H9 (cell line): ENCODE data around the gene SLC35F2. TPM values are rescaled to one million over a fixed set of nuclear protein-coding genes. Genes with fewer than 3 reads are reported as not detected.

Source experiments
- DNase-seq: peaks from one replicate; pipeline ENCODE4 v3.0.0-alpha.2; 2017
- H2AFZ ChIP-seq: one replicate; pipeline ENCODE4 v1.6.1; 2013; ENCODE audit warnings: mild to moderate bottlenecking, low read length, control low read depth, moderate library complexity
- H2AK5ac ChIP-seq: 2 replicates; pipeline ENCODE4 v1.6.1; 2013; ENCODE audit warnings: low read length, control low read depth, mixed read lengths; ENCODE audit not compliant: insufficient read length
- H2BK120ac ChIP-seq: one replicate; pipeline ENCODE4 v1.6.1; 2013; ENCODE audit warnings: low read depth, mild to moderate bottlenecking, low read length, control low read depth, inconsistent platforms; ENCODE audit not compliant: poor library complexity, severe bottlenecking
- H2BK12ac ChIP-seq: 2 replicates; pipeline ENCODE4 v1.6.1; 2013; ENCODE audit warnings: low read length, control low read depth, mixed read lengths, low read depth; ENCODE audit not compliant: insufficient read length
- H2BK15ac ChIP-seq: 2 replicates; pipeline ENCODE4 v1.6.1; 2013; ENCODE audit warnings: low read depth, low read length, control low read depth
- H2BK20ac ChIP-seq: one replicate; pipeline ENCODE4 v1.6.1; 2013; ENCODE audit warnings: low read depth, mild to moderate bottlenecking, low read length, control low read depth, inconsistent platforms; ENCODE audit not compliant: poor library complexity, severe bottlenecking
- H2BK5ac ChIP-seq: 2 replicates; pipeline ENCODE4 v1.6.1; 2013; ENCODE audit warnings: low read length, control low read depth, mixed read lengths; ENCODE audit not compliant: insufficient read length
- H3K14ac ChIP-seq: 2 replicates; pipeline ENCODE4 v1.6.1; 2013; ENCODE audit warnings: low read length, control low read depth; ENCODE audit not compliant: insufficient read depth
- H3K18ac ChIP-seq: 2 replicates; pipeline ENCODE4 v1.6.1; 2013; ENCODE audit warnings: low read depth, mild to moderate bottlenecking, mixed read lengths, low read length, control low read depth; ENCODE audit not compliant: insufficient read length
- H3K23ac ChIP-seq: 2 replicates; pipeline ENCODE4 v1.6.1; 2013; ENCODE audit warnings: low read length, control low read depth, mixed read lengths, low read depth; ENCODE audit not compliant: insufficient read length
- H3K23me2 ChIP-seq: 2 replicates; pipeline ENCODE4 v1.6.1; 2013; ENCODE audit warnings: low read depth, mild to moderate bottlenecking, mixed read lengths, low read length, control low read depth; ENCODE audit not compliant: insufficient read length, poor library complexity, severe bottlenecking
- H3K27ac ChIP-seq: 2 replicates; pipeline ENCODE4 v1.5.1; 2013; ENCODE audit warnings: low read length, control low read depth, mixed read lengths, low read depth; ENCODE audit not compliant: insufficient read length
- H3K27me3 ChIP-seq: 2 replicates; pipeline ENCODE4 v1.6.1; 2013; ENCODE audit warnings: low read length, control low read depth, inconsistent platforms; ENCODE audit not compliant: insufficient read depth
- H3K4ac ChIP-seq: 2 replicates; pipeline ENCODE4 v1.6.1; 2013; ENCODE audit warnings: low read depth, mild to moderate bottlenecking, control low read depth, inconsistent platforms, low read length, moderate library complexity
- H3K4me1 ChIP-seq: 2 replicates; pipeline ENCODE4 v1.6.1; 2013; ENCODE audit warnings: low read length, control low read depth, inconsistent platforms; ENCODE audit not compliant: insufficient read depth
- H3K4me2 ChIP-seq: 2 replicates; pipeline ENCODE4 v1.6.1; 2013; ENCODE audit warnings: low read length, control low read depth, mixed read lengths; ENCODE audit not compliant: insufficient read length, insufficient read depth
- H3K56ac ChIP-seq: 2 replicates; pipeline ENCODE4 v1.6.1; 2013; ENCODE audit warnings: low read depth, mild to moderate bottlenecking, mixed read lengths, low read length, control low read depth; ENCODE audit not compliant: insufficient read length
- H3K79me1 ChIP-seq: 2 replicates; pipeline ENCODE4 v1.6.1; 2013; ENCODE audit warnings: low read depth, mild to moderate bottlenecking, moderate library complexity, low read length, control low read depth, inconsistent platforms; ENCODE audit not compliant: insufficient read depth, poor library complexity, severe bottlenecking
- H3K79me2 ChIP-seq: 2 replicates; pipeline ENCODE4 v1.6.1; 2013; ENCODE audit warnings: low read length, control low read depth, inconsistent platforms; ENCODE audit not compliant: insufficient read depth
- H3K9ac ChIP-seq: 2 replicates; pipeline ENCODE4 v1.6.1; 2013; ENCODE audit warnings: low read length, control low read depth, mixed read lengths; ENCODE audit not compliant: insufficient read length; ENCODE audit errors: extremely low read depth
- H3K9me3 ChIP-seq: one replicate; pipeline ENCODE4 v1.6.1; 2013; ENCODE audit warnings: low read depth, low read length, inconsistent platforms; ENCODE audit not compliant: control insufficient read depth
- H3T11ph ChIP-seq: one replicate; pipeline ENCODE4 v1.6.1; 2013; ENCODE audit warnings: mild to moderate bottlenecking, low read length, control low read depth, inconsistent platforms
- H4K20me1 ChIP-seq: one replicate; pipeline ENCODE4 v1.6.1; 2013; ENCODE audit not compliant: control insufficient read depth, insufficient read length, insufficient read depth
- H4K5ac ChIP-seq: 2 replicates; pipeline ENCODE4 v1.6.1; 2013; ENCODE audit warnings: low read depth, mild to moderate bottlenecking, mixed read lengths, low read length, control low read depth; ENCODE audit not compliant: insufficient read length
- H4K8ac ChIP-seq: replicated peaks from 2 replicates; pipeline ENCODE4 v1.6.1; 2013; ENCODE audit warnings: low read length, control low read depth, mixed read lengths, low read depth; ENCODE audit not compliant: insufficient read length
- H4K91ac ChIP-seq: 2 replicates; pipeline ENCODE4 v1.6.1; 2013; ENCODE audit warnings: low read depth, mild to moderate bottlenecking, moderate library complexity, mixed read lengths, low read length, control low read depth; ENCODE audit not compliant: insufficient read length
- H3K27ac Mint-ChIP-seq, 3 experiments: 2 replicates in 2 of 3; 3 replicates in 1 of 3; pipeline ENCODE4 v1.8.0; 2020 to 2021; ENCODE audit warnings: mixed read lengths in 3 of 3, mild to moderate bottlenecking in 1 of 3, moderate library complexity in 1 of 3
- H3K27me3 Mint-ChIP-seq: 2 replicates; pipeline ENCODE4 v1.8.0; 2021; ENCODE audit warnings: low read depth, mild to moderate bottlenecking, moderate library complexity, mixed read lengths
- H3K36me3 Mint-ChIP-seq, 3 experiments: 2 replicates in 2 of 3; 3 replicates in 1 of 3; pipeline ENCODE4 v1.8.0; 2020 to 2021; ENCODE audit warnings: low read depth in 3 of 3, mixed read lengths in 3 of 3; ENCODE audit not compliant: insufficient read depth in 1 of 3
- H3K4me1 Mint-ChIP-seq, 2 experiments: 2 replicates each; pipeline ENCODE4 v1.8.0; 2020; ENCODE audit warnings: mixed read lengths in 2 of 2
- H3K4me3 Mint-ChIP-seq, 2 experiments: 2 replicates in 1 of 2; 3 replicates in 1 of 2; pipeline ENCODE4 v1.8.0; 2020 to 2021; ENCODE audit warnings: mild to moderate bottlenecking in 2 of 2, mixed read lengths in 2 of 2, moderate library complexity in 1 of 2
- H3K9me3 Mint-ChIP-seq, 2 experiments: 2 replicates in 1 of 2; 3 replicates in 1 of 2; pipeline ENCODE4 v1.8.0; 2020; ENCODE audit warnings: mild to moderate bottlenecking in 2 of 2, mixed read lengths in 2 of 2, moderate library complexity in 1 of 2
- WGBS: extraction: QIAGEN DNeasy Blood & Tissue Kit; methylation state at CpG from one replicate; pipeline ENCODE4 v1.1.7; 2013; ENCODE audit warnings: missing lambda C conversion rate, low lambda C conversion rate, mixed read lengths; ENCODE audit not compliant: insufficient read length; ENCODE audit errors: extremely low coverage; 5-methylcytosine and 5-hydroxymethylcytosine counted together
- total RNA-seq: library from RNA; stranded (reverse); gene quantifications from 2 replicates; pipeline ENCODE4 v1.2.1, GENCODE V29; 2021
- TF ChIP-seq, protein P1 (sequence below): fragments of 200-600 bp; sonication (generic); conservative IDR thresholded peaks from 3 replicates; pipeline ENCODE4 v1.8.0; 2021; ENCODE audit warnings: antibody characterized with exemption, mild to moderate bottlenecking

SLC35F2 gene
- total RNA-seq, 1 experiment from 2014 or later: 24.0 TPM

DNA sequence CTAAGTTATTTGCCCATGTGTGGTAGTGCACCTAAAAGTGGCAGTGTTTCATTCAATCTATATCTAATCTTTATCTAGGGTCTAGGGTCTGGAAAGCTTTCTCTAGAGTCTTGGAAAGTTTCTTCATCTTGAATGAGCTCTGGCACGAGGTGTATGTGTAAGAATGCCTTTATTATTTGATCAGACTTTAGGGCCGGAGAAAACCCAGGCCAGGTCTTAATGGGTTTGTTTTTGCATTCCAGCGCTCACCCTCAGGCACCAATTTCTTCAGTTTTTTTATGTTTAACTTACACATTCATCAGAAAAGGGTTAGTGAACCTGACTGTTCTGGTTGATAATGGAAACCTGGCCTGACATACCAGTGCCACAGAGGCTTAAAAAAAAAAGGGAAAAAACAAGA, 78.5 kb downstream of the SLC35F2 start:
- Histone ChIP-seq H2BK15ac (no peak overlapping the region), H3K27me3 (no peaks in the 10 kb centered on the region), H4K5ac (no peak overlapping the region), H3K9me3 (no peaks in the 10 kb centered on the region), H3K4ac (no peak overlapping the region), H3K18ac (no peak overlapping the region), H2AK5ac (no peak overlapping the region), H2BK120ac (no peak overlapping the region), H3K4me2 (no peak overlapping the region), H3K79me1 (no peaks in the 10 kb centered on the region), H2BK5ac (no peak overlapping the region), H3K4me1 (no peaks in the 10 kb centered on the region), H3K23me2 (no peaks in the 10 kb centered on the region), H2BK12ac (no peak overlapping the region), H3T11ph (no peak overlapping the region), H3K14ac (no peak overlapping the region), H3K23ac (no peak overlapping the region), H4K91ac (no peak overlapping the region), H4K20me1 (no peaks in the 10 kb centered on the region), H3K9ac (no peak overlapping the region), H2BK20ac (no peak overlapping the region), H3K79me2 (no peaks in the 10 kb centered on the region), H2AFZ (no peak overlapping the region), H3K56ac (no peak overlapping the region), H3K27ac (no peak overlapping the region), H4K8ac (no peak overlapping the region)
- no peak for DNase-seq
- H3K27me3 Mint-ChIP-seq: peaks cover 1% of the 10 kb centered on the region
- WGBS: no CpG with 5 or more reads among the region's 3 CpGs
- no peaks in the 10 kb centered on the region for H3K9me3 Mint-ChIP-seq
- TF ChIP-seq, protein P1, sequence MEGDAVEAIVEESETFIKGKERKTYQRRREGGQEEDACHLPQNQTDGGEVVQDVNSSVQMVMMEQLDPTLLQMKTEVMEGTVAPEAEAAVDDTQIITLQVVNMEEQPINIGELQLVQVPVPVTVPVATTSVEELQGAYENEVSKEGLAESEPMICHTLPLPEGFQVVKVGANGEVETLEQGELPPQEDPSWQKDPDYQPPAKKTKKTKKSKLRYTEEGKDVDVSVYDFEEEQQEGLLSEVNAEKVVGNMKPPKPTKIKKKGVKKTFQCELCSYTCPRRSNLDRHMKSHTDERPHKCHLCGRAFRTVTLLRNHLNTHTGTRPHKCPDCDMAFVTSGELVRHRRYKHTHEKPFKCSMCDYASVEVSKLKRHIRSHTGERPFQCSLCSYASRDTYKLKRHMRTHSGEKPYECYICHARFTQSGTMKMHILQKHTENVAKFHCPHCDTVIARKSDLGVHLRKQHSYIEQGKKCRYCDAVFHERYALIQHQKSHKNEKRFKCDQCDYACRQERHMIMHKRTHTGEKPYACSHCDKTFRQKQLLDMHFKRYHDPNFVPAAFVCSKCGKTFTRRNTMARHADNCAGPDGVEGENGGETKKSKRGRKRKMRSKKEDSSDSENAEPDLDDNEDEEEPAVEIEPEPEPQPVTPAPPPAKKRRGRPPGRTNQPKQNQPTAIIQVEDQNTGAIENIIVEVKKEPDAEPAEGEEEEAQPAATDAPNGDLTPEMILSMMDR: no peak
- H3K4me1 Mint-ChIP-seq: peaks cover under 1% of the 10 kb centered on the region in 2 experiments; a peak in 2 of 4 replicates
- no peaks in the 10 kb centered on the region for H3K36me3 Mint-ChIP-seq
- no peak overlapping the region for H3K4me3 Mint-ChIP-seq
- no peak overlapping the region for H3K27ac Mint-ChIP-seq
